HepG2 (cell line): Measurements from ENCODE around the gene TTYH1. TPM values are rescaled to one million over a fixed set of nuclear protein-coding genes. Genes with fewer than 3 reads are reported as not detected.

ENCODE experiments used
- ATAC-seq: fragments of 200-7000 bp; cut with Tn5 transposase; 3 replicates; pipeline ENCODE4 v1.9.1; 2020; ENCODE audit warnings: mild to moderate bottlenecking, moderate library complexity
- BruUV-seq: library from RNA; stranded (reverse); fragments of 400-500 nt; replicated peaks from 2 replicates; lab custom pipeline; 2021; lab: Mats Ljungman, UMichigan
- CTCF ChIA-PET: fragments of 300-600 bp; formaldehyde crosslinking; extraction: SDS; loops from one replicate; lab custom pipeline; 2021; ENCODE audit warnings: low total read pairs, inconsistent platforms, low intra/inter-chr PET ratio; lab: Yijun Ruan, JAX
- POLR2A ChIA-PET: fragments of 350-600 bp; sonication (Branson Sonifier 250); formaldehyde crosslinking; loops from one replicate; lab custom pipeline; 2020; ENCODE audit warnings: antibody characterized with exemption, inconsistent platforms; lab: Yijun Ruan, JAX
- DNase-seq: peaks from one replicate; pipeline ENCODE4 v3.0.0-alpha.2; 2015; ENCODE audit warnings: low spot score
- FAIRE-seq: peaks from 3 replicates; lab custom pipeline; 2011; peaks lifted over from hg19 to GRCh38; lab: Jason Lieb, UNC
- H2AFZ ChIP-seq: one replicate; pipeline ENCODE4 v1.6.1; 2011; ENCODE audit warnings: low read length, inconsistent platforms
- H3K27ac ChIP-seq: fragments of 300-600 bp; 3 replicates; pipeline ENCODE4 v1.8.0; 2011; ENCODE audit warnings: mixed run types, mild to moderate bottlenecking, mixed read lengths, low read length, inconsistent platforms; ENCODE audit not compliant: insufficient read depth; ENCODE audit errors: extremely low read length
- H3K27me3 ChIP-seq, 2 experiments: fragments of 200-600 bp in 1 of 2; 2 replicates in 1 of 2; 3 replicates in 1 of 2; pipeline versions ENCODE4 v1.6.0 to v1.8.0; 2011; ENCODE audit warnings: low read length in 2 of 2, mild to moderate bottlenecking in 2 of 2, moderate library complexity in 2 of 2, inconsistent platforms in 1 of 2; ENCODE audit not compliant: insufficient read depth in 2 of 2, control insufficient read depth in 1 of 2
- H3K36me3 ChIP-seq, 2 experiments: fragments of 200-600 bp in 1 of 2; replicated peaks in 1 of 2; 2 replicates in 1 of 2; 3 replicates in 1 of 2; pipeline versions ENCODE4 v1.5.1 to v1.8.0; 2011; ENCODE audit warnings: low read length in 2 of 2, inconsistent platforms in 1 of 2; ENCODE audit not compliant: insufficient read depth in 2 of 2, control insufficient read depth in 1 of 2
- H3K4me1 ChIP-seq: 2 replicates; pipeline ENCODE4 v1.5.1; 2012; ENCODE audit warnings: low read length, inconsistent platforms; ENCODE audit not compliant: insufficient read depth
- H3K4me2 ChIP-seq: 2 replicates; pipeline ENCODE4 v1.6.0; 2011; ENCODE audit warnings: low read depth, low read length, inconsistent platforms
- H3K4me3 ChIP-seq, 3 experiments: fragments of 200-600 bp in 1 of 3; sonication (generic), shearing (Covaris generic) in 1 of 3; replicated peaks in 1 of 3; 2 replicates each; pipeline ENCODE4 v1.5.1; 2011 to 2016; ENCODE audit warnings: low read length in 3 of 3, inconsistent platforms in 2 of 3, low read depth in 2 of 3, mild to moderate bottlenecking in 2 of 3, control low read depth in 1 of 3, mixed read lengths in 1 of 3; ENCODE audit not compliant: insufficient read depth in 1 of 3
- H3K79me2 ChIP-seq: one replicate; pipeline ENCODE4 v1.6.1; 2011; ENCODE audit warnings: low read length, inconsistent platforms; ENCODE audit not compliant: insufficient read depth
- H3K9ac ChIP-seq: 2 replicates; pipeline ENCODE4 v1.6.0; 2011; ENCODE audit warnings: mild to moderate bottlenecking, low read depth, low read length, inconsistent platforms; ENCODE audit not compliant: insufficient read depth
- H3K9me3 ChIP-seq: 2 replicates; pipeline ENCODE4 v1.5.1; 2012; ENCODE audit warnings: mild to moderate bottlenecking, low read length
- H4K20me1 ChIP-seq: 2 replicates; pipeline ENCODE4 v1.6.0; 2011; ENCODE audit warnings: inconsistent platforms, mild to moderate bottlenecking, low read length, moderate library complexity; ENCODE audit not compliant: insufficient read depth
- ARNT2 ChIP-seq: sonication (generic); formaldehyde crosslinking; IDR thresholded peaks from 2 replicates; pipeline ENCODE4 v1.8.0; 2022; ENCODE audit warnings: mild to moderate bottlenecking, low read depth, missing genetic modification reagents, moderate library complexity
- ATF1 ChIP-seq: IDR thresholded peaks from 2 replicates; pipeline ENCODE4 v1.6.1; 2016; ENCODE audit warnings: mild to moderate bottlenecking, control low read depth
- LRRFIP1 ChIP-seq: sonication (generic); formaldehyde crosslinking; conservative IDR thresholded peaks from 2 replicates; pipeline ENCODE4 v1.4.0; 2020; ENCODE audit warnings: missing genetic modification reagents
- PCBP1 ChIP-seq: fragments of 200-400 bp; formaldehyde crosslinking; IDR thresholded peaks from 2 replicates; pipeline ENCODE4 v1.6.1; 2017; ENCODE audit warnings: mild to moderate bottlenecking, low read depth, low read length, borderline replicate concordance
- PCBP2 ChIP-seq: fragments of 200-400 bp; formaldehyde crosslinking; optimal IDR thresholded peaks from 2 replicates; pipeline ENCODE3; 2018; ENCODE audit warnings: low read length, low read depth; ENCODE audit not compliant: poor library complexity, severe bottlenecking
- RBM22 ChIP-seq: fragments of 200-400 bp; formaldehyde crosslinking; optimal IDR thresholded peaks from 2 replicates; pipeline ENCODE3; 2017; ENCODE audit warnings: mild to moderate bottlenecking, low read length, moderate library complexity
- ZC3H13 ChIP-seq: sonication (generic); formaldehyde crosslinking; IDR thresholded peaks from 2 replicates; pipeline ENCODE4 v1.8.1; 2023; ENCODE audit warnings: mild to moderate bottlenecking, missing genetic modification reagents, moderate library complexity
- ZSCAN30 ChIP-seq: sonication (generic); formaldehyde crosslinking; IDR thresholded peaks from 2 replicates; pipeline ENCODE4 v1.5.0; 2020; ENCODE audit warnings: mild to moderate bottlenecking, missing genetic modification reagents
- ZZZ3 ChIP-seq: sonication (generic); formaldehyde crosslinking; IDR thresholded peaks from 2 replicates; pipeline ENCODE4 v1.4.0; 2020; ENCODE audit warnings: missing genetic modification reagents, mild to moderate bottlenecking, borderline replicate concordance
- WGBS: methylation state at CpG from one replicate; pipeline ENCODE4 v1.1.6; 2017; ENCODE audit warnings: low lambda C conversion rate; 5-methylcytosine and 5-hydroxymethylcytosine counted together
- in situ Hi-C: cut with HindIII; loops from 2 replicates; pipeline ENCODE4 v1.10.0; 2017; ENCODE audit warnings: low pct_unique_long_range_greater_than_20kb; ENCODE audit not compliant: extremely low pct_ligation_motif_present
- intact Hi-C: fragments of 100-400 bp; cut with micrococcal nuclease; formaldehyde crosslinking; loops from one replicate; pipeline ENCODE4 v1.10.0; 2022; ENCODE audit not compliant: unreplicated experiment
- polyA plus RNA-seq, 8 experiments: library from polyadenylated mRNA; depleted of rRNA in 3 of 8; stranded (reverse) in 7 of 8; unstranded in 1 of 8; fragments of >200 nt; fragmentation: Illumina TruSeq in 4 of 8; extraction: Trizol in 4 of 8; gene quantifications; 2 replicates each; pipeline versions ENCODE4 v1.2.1 to v1.2.3, GENCODE V29; 2011 to 2016; ENCODE audit warnings: low read depth in 4 of 8, missing spikeins in 1 of 8, mixed read lengths in 1 of 8; ENCODE audit not compliant: insufficient read depth in 1 of 8
- total RNA-seq, 5 experiments: library from RNA; depleted of rRNA; stranded (reverse); fragments of >200 nt; fragmentation: Illumina TruSeq; extraction: Trizol; gene quantifications; 2 replicates each; pipeline ENCODE4 v1.2.3, GENCODE V29; 2016; ENCODE audit warnings: low read depth in 1 of 5
- TF ChIP-seq, protein P1 (sequence below): sonication (generic); formaldehyde crosslinking; IDR thresholded peaks from 2 replicates; pipeline ENCODE4 v1.8.0; 2022; ENCODE audit warnings: missing genetic modification reagents, low read depth, mild to moderate bottlenecking, borderline replicate concordance
- TF ChIP-seq, protein P2 (sequence below): IDR thresholded peaks from 2 replicates; pipeline ENCODE4 v1.6.1; 2012; ENCODE audit warnings: low read depth, low read length, improper control_type of control experiment

Gene TTYH1
- total and polyA plus RNA-seq, 2 of the 13 experiments (the other 11 are each of a cell fraction or from before 2014, with no cell fraction given), result 6.9 to 19.9 TPM

DNA sequence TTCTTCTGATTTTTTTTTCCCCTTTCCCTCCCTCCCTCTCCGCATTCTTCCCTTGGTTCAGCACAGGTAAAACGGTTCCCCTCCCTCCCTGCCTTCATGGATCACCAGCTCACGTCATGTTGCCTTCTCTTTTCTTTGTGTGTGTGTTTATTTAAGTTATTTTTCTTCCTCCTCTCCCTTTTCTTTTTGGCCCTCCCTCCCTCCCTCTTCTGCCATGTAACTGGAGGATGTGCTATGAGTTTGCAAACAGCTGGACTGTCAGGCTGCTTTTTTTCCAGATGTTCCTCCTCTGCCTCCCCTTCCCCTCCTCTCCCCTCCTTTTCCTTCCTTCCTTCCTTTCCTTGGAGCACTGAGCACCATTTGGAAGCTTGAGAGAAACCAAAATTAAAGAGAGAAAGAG is 46.3 kb downstream of the TTYH1 start:
- Histone ChIP-seq H4K20me1 (peaks cover 10% of the 10 kb centered on the region; the same call in 1 of the 2 replicates), H3K4me2 (peak overlapping the region; percentile 94; the same call in 1 of the 2 replicates), H3K36me3 (peaks cover 22 to 41% of the 10 kb centered on the region in 2 experiments), H3K9me3 (no peaks in the 10 kb centered on the region), H3K4me3 (no peak overlapping the region), H3K79me2 (peaks cover 12% of the 10 kb centered on the region), H3K27ac (peak overlapping the region; percentile 96), H3K9ac (no peak overlapping the region), H2AFZ (no peak overlapping the region), H3K27me3 (no peaks in the 10 kb centered on the region), H3K4me1 (peaks cover 21% of the 10 kb centered on the region)
- WGBS, result 80% methylated on average over 3 of the region's 3 CpGs
- intact Hi-C loops (loop anchor here (2.0 kb wide), 1 partner anchor 13 kb away; the partner anchor contains the start of gene LENG8), in situ Hi-C loops (no loop called here)
- TF ChIP-seq ZSCAN30 (CRISPR knock-in tag) (no peak), PCBP2 (peak; percentile 42)
- FAIRE-seq (no peak), ATAC-seq (no peak), DNase-seq (no peak)
- no TSS peak for BruUV-seq
- CTCF ChIA-PET, result no interaction called here
- POLR2A ChIA-PET, result interaction anchor here (1.0 to 3.5 kb wide), 4 partner anchors 8 to 41 kb away, joined by 3 to 67 read pairs (median 29); partner anchors contain the start of genes CDC42EP5 and LENG8

GRCh38 chr19:54462047-54462654 is 46.9 kb downstream of the TTYH1 start:
- intact Hi-C loops, result loop anchor here (2.0 kb wide), 1 partner anchor 13 kb away; the partner anchor contains the start of gene LENG8
- Histone ChIP-seq H3K4me2 (peak overlapping the region; percentile 94), H2AFZ (no peak overlapping the region), H3K27ac (peak overlapping the region; percentile 96), H3K79me2 (peaks cover 12% of the 10 kb centered on the region), H3K36me3 (peaks cover 19 to 36% of the 10 kb centered on the region in 2 experiments), H3K9me3 (no peaks in the 10 kb centered on the region), H3K4me1 (peaks cover 21% of the 10 kb centered on the region), H3K27me3 (no peaks in the 10 kb centered on the region), H3K4me3 (peak overlapping the region; percentile 61 to 80 (median 77)), H3K9ac (peak overlapping the region; percentile 91), H4K20me1 (peaks cover 10% of the 10 kb centered on the region; the same call in 1 of the 2 replicates)
- CTCF ChIA-PET, result no interaction called here
- ATAC-seq (no peak), FAIRE-seq (no peak), DNase-seq (no peak)
- BruUV-seq, result TSS peak; percentile 81
- POLR2A ChIA-PET, result interaction anchor here (0.6 to 3.5 kb wide), 6 partner anchors 8 to 42 kb away, joined by 3 to 67 read pairs (median 19); partner anchors contain the start of gene LENG8
- WGBS, result 100% methylated on average over 1 of the region's 15 CpGs
- in situ Hi-C loops, result no loop called here
- TF ChIP-seq, protein P1, sequence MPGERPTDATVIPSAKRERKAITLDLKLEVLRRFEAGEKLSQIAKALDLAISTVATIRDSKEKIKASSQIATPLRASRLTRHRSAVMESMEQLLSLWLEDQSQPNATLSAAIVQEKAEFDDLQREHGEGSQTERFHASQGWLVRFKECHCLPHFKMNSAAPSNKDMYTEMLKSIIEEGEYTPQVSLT (CRISPR knock-in tag), result 0 out of 2 replicates have a peak, but pooled peaks have one; percentile 62
- TF ChIP-seq ARNT2 (CRISPR knock-in tag) (peak; percentile 9; the same call in 1 of the 2 replicates), ZC3H13 (peak; percentile 81), PCBP1 (peak; percentile 79; the same call in 1 of the 2 replicates), RBM22 (peak; percentile 94), ZZZ3 (CRISPR knock-in tag) (0 out of 2 replicates have a peak, but pooled peaks have one; percentile 5), LRRFIP1 (CRISPR knock-in tag) (no peak), ATF1 (no peak)
- TF ChIP-seq, protein P2, sequence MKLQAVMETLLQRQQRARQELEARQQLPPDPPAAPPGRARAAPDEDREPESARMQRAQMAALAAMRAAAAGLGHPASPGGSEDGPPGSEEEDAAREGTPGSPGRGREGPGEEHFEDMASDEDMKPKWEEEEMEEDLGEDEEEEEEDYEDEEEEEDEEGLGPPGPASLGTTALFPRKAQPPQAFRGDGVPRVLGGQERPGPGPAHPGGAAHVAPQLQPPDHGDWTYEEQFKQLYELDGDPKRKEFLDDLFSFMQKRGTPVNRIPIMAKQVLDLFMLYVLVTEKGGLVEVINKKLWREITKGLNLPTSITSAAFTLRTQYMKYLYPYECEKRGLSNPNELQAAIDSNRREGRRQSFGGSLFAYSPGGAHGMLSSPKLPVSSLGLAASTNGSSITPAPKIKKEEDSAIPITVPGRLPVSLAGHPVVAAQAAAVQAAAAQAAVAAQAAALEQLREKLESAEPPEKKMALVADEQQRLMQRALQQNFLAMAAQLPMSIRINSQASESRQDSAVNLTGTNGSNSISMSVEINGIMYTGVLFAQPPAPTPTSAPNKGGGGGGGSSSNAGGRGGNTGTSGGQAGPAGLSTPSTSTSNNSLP, result no peak
